Diencephalon (tissue), 1 donor: ENCODE measurements around the gene SOD1. TPM values are rescaled to one million over a fixed set of nuclear protein-coding genes. Genes with fewer than 3 reads are reported as not detected.

Experiments
- small RNA-seq: library from RNA; depleted of rRNA; stranded (forward); fragments of <200 nt; gene quantifications from one replicate; pipeline ENCODE3, GENCODE V24; 2014
- total RNA-seq: library from RNA; depleted of rRNA; stranded (reverse); fragments of >200 nt; gene quantifications from one replicate; pipeline ENCODE4 v1.2.3, GENCODE V29; 2014

The SOD1 gene
- total RNA-seq = 137 TPM

DNA sequence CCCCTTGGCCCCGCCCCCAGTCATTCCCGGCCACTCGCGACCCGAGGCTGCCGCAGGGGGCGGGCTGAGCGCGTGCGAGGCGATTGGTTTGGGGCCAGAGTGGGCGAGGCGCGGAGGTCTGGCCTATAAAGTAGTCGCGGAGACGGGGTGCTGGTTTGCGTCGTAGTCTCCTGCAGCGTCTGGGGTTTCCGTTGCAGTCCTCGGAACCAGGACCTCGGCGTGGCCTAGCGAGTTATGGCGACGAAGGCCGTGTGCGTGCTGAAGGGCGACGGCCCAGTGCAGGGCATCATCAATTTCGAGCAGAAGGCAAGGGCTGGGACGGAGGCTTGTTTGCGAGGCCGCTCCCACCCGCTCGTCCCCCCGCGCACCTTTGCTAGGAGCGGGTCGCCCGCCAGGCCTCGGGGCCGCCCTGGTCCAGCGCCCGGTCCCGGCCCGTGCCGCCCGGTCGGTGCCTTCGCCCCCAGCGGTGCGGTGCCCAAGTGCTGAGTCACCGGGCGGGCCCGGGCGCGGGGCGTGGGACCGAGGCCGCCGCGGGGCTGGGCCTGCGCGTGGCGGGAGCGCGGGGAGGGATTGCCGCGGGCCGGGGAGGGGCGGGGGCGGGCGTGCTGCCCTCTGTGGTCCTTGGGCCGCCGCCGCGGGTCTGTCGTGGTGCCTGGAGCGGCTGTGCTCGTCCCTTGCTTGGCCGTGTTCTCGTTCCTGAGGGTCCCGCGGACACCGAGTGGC is at the start of gene SOD1:
SOD1 (plus strand) TSS at position 158 of the 723 bp plus-strand sequence; CDS start at position 235, 77 bp downstream.

Small RNA genes within 50 kb of the gene (small RNA-seq; reads per million reads assigned to genes)
- not detected for gene RF01241

Other genes starting within 250 kb of the SOD1 start
- gene SCAF4, start 72.4 kb downstream of the SOD1 start, total RNA-seq = 9.2 TPM
- gene HUNK, start 213.3 kb downstream of the SOD1 start, total RNA-seq = 8.1 TPM